IMR-90 (cell line): ENCODE measurements around the gene ACOT7. TPM values are rescaled to one million over a fixed set of nuclear protein-coding genes. Genes with fewer than 3 reads are reported as not detected.

Source experiments
- ATAC-seq: fragments of 200-7000 bp; cut with Tn5 transposase; 2 replicates; pipeline ENCODE4 v1.9.1; 2020; ENCODE audit warnings: low read depth, mild to moderate bottlenecking, moderate library complexity
- BruUV-seq: library from RNA; stranded (reverse); fragments of 400-500 nt; replicated peaks from 2 replicates; lab custom pipeline; 2021; lab: Mats Ljungman, UMichigan
- CTCF ChIA-PET: fragments of 300-600 bp; formaldehyde crosslinking; extraction: SDS; loops from one replicate; lab custom pipeline; 2021; ENCODE audit warnings: antibody characterized with exemption; lab: Yijun Ruan, JAX
- POLR2A ChIA-PET: fragments of 300-600 bp; sonication (Branson Sonifier 250); formaldehyde crosslinking; loops from one replicate; lab custom pipeline; 2022; ENCODE audit warnings: antibody characterized with exemption; ENCODE audit not compliant: unreplicated experiment; lab: Charles Lee
- DNase-seq: peaks from one replicate; pipeline ENCODE4 v3.0.0; 2013
- H2AFZ ChIP-seq: replicated peaks from 2 replicates; pipeline ENCODE3; 2013; ENCODE audit warnings: low read length, mild to moderate bottlenecking; ENCODE audit not compliant: poor library complexity
- H2AK5ac ChIP-seq: 2 replicates; pipeline ENCODE4 v1.6.1; 2013; ENCODE audit warnings: low read depth, low read length, inconsistent platforms
- H2AK9ac ChIP-seq: replicated peaks from 2 replicates; pipeline ENCODE3; 2013; ENCODE audit warnings: mild to moderate bottlenecking, low read depth, low read length, moderate library complexity; ENCODE audit not compliant: poor library complexity
- H2BK120ac ChIP-seq: 2 replicates; pipeline ENCODE4 v1.6.1; 2013; ENCODE audit warnings: low read depth, low read length, inconsistent platforms
- H2BK15ac ChIP-seq: 3 replicates; pipeline ENCODE4 v1.6.1; 2013; ENCODE audit warnings: low read depth, low read length, inconsistent platforms
- H2BK20ac ChIP-seq: 2 replicates; pipeline ENCODE4 v1.6.1; 2013; ENCODE audit warnings: low read depth, mild to moderate bottlenecking, inconsistent platforms, low read length, moderate library complexity
- H2BK5ac ChIP-seq: 2 replicates; pipeline ENCODE4 v1.6.1; 2013; ENCODE audit warnings: mild to moderate bottlenecking, low read depth, low read length, inconsistent platforms; ENCODE audit not compliant: poor library complexity, severe bottlenecking
- H3K14ac ChIP-seq: replicated peaks from 2 replicates; pipeline ENCODE4 v1.6.1; 2013; ENCODE audit warnings: low read depth, low read length, inconsistent platforms
- H3K18ac ChIP-seq: 2 replicates; pipeline ENCODE4 v1.6.1; 2013; ENCODE audit warnings: low read depth, low read length, control low read depth
- H3K23ac ChIP-seq: 2 replicates; pipeline ENCODE4 v1.6.1; 2013; ENCODE audit warnings: low read depth, low read length, inconsistent platforms
- H3K27ac ChIP-seq: 2 replicates; pipeline ENCODE4 v1.5.1; 2013; ENCODE audit warnings: mild to moderate bottlenecking, control low read depth, low read length; ENCODE audit not compliant: insufficient read depth
- H3K27me3 ChIP-seq: 2 replicates; pipeline ENCODE4 v1.6.1; 2013; ENCODE audit warnings: low read length; ENCODE audit not compliant: control insufficient read depth, insufficient read depth
- H3K36me3 ChIP-seq: 2 replicates; pipeline ENCODE4 v1.6.1; 2013; ENCODE audit warnings: low read length, mixed read lengths; ENCODE audit not compliant: control insufficient read depth, insufficient read depth
- H3K4ac ChIP-seq: 2 replicates; pipeline ENCODE4 v1.6.1; 2013; ENCODE audit warnings: low read depth, low read length, inconsistent platforms
- H3K4me1 ChIP-seq: 2 replicates; pipeline ENCODE4 v1.6.1; 2013; ENCODE audit warnings: low read length, mixed read lengths; ENCODE audit not compliant: control insufficient read depth, insufficient read depth
- H3K4me2 ChIP-seq: 2 replicates; pipeline ENCODE4 v1.6.1; 2013; ENCODE audit warnings: low read depth, mild to moderate bottlenecking, control low read depth, low read length, moderate library complexity
- H3K4me3 ChIP-seq: 2 replicates; pipeline ENCODE4 v1.5.1; 2013; ENCODE audit warnings: low read depth, mild to moderate bottlenecking, control low read depth, low read length, moderate library complexity; ENCODE audit not compliant: insufficient read depth
- H3K56ac ChIP-seq: 2 replicates; pipeline ENCODE4 v1.6.1; 2013; ENCODE audit warnings: low read length, inconsistent platforms; ENCODE audit not compliant: insufficient read depth; ENCODE audit errors: extremely low read depth
- H3K79me1 ChIP-seq, 2 experiments: 2 replicates each; pipeline ENCODE4 v1.6.1; 2013; ENCODE audit warnings: low read length in 2 of 2, inconsistent platforms in 1 of 2, low read depth in 1 of 2
- H3K9ac ChIP-seq: 2 replicates; pipeline ENCODE4 v1.6.1; 2013; ENCODE audit warnings: low read depth, low read length, control low read depth
- H3K9me1 ChIP-seq: 2 replicates; pipeline ENCODE4 v1.6.1; 2013; ENCODE audit warnings: low read length, inconsistent platforms; ENCODE audit not compliant: insufficient read depth
- H3K9me3 ChIP-seq: 2 replicates; pipeline ENCODE4 v1.6.1; 2013; ENCODE audit warnings: low read length; ENCODE audit not compliant: control insufficient read depth, insufficient read depth
- H4K20me1 ChIP-seq: 2 replicates; pipeline ENCODE4 v1.6.1; 2013; ENCODE audit warnings: low read length, inconsistent platforms; ENCODE audit not compliant: insufficient read depth
- H4K5ac ChIP-seq: 2 replicates; pipeline ENCODE4 v1.6.1; 2013; ENCODE audit warnings: mild to moderate bottlenecking, low read depth, low read length, control low read depth
- H4K8ac ChIP-seq, 2 experiments: 2 replicates each; pipeline ENCODE4 v1.6.1; 2013; ENCODE audit warnings: low read depth in 2 of 2, low read length in 2 of 2, control low read depth in 1 of 2, inconsistent platforms in 1 of 2
- H4K91ac ChIP-seq: 2 replicates; pipeline ENCODE4 v1.6.1; 2013; ENCODE audit warnings: low read depth, low read length, inconsistent platforms; ENCODE audit not compliant: insufficient read depth
- BHLHE40 ChIP-seq: fragments of 150-350 bp; IDR thresholded peaks from 2 replicates; pipeline ENCODE4 v1.6.1; 2016; ENCODE audit warnings: mild to moderate bottlenecking, low read depth, low read length
- CHD1 ChIP-seq: IDR thresholded peaks from 2 replicates; pipeline ENCODE4 v1.6.1; 2012; ENCODE audit warnings: low read depth, low read length, improper control_type of control experiment
- FOS ChIP-seq: fragments of 150-350 bp; IDR thresholded peaks from 2 replicates; pipeline ENCODE4 v1.6.1; 2016; ENCODE audit warnings: low read depth, low read length
- MAFK ChIP-seq: IDR thresholded peaks from 2 replicates; pipeline ENCODE4 v1.6.1; 2012; ENCODE audit warnings: low read depth, low read length, improper control_type of control experiment
- MAZ ChIP-seq: IDR thresholded peaks from 2 replicates; pipeline ENCODE4 v1.6.1; 2012; ENCODE audit warnings: low read depth, mild to moderate bottlenecking, low read length, improper control_type of control experiment, moderate library complexity, borderline replicate concordance
- MXI1 ChIP-seq: IDR thresholded peaks from 2 replicates; pipeline ENCODE4 v1.6.1; 2012; ENCODE audit warnings: low read depth, mild to moderate bottlenecking, low read length, moderate library complexity, borderline replicate concordance
- NFE2L2 ChIP-seq: fragments of 150-350 bp; IDR thresholded peaks from 2 replicates; pipeline ENCODE4 v1.6.1; 2016; ENCODE audit warnings: low read depth, mild to moderate bottlenecking, low read length
- POLR2A ChIP-seq: IDR thresholded peaks from 2 replicates; pipeline ENCODE4 v1.6.1; 2012; ENCODE audit warnings: mild to moderate bottlenecking, low read depth, low read length
- RCOR1 ChIP-seq: IDR thresholded peaks from 2 replicates; pipeline ENCODE4 v1.6.1; 2012; ENCODE audit warnings: mild to moderate bottlenecking, low read length, improper control_type of control experiment; ENCODE audit not compliant: insufficient replicate concordance
- RFX5 ChIP-seq: IDR thresholded peaks from 2 replicates; pipeline ENCODE4 v1.8.0; 2012; ENCODE audit warnings: low read depth, mild to moderate bottlenecking, low read length, moderate library complexity
- SMC3 ChIP-seq: fragments of 150-350 bp; IDR thresholded peaks from 2 replicates; pipeline ENCODE4 v1.6.1; 2016; ENCODE audit warnings: low read depth, mild to moderate bottlenecking, antibody characterized with exemption, low read length, moderate library complexity
- USF2 ChIP-seq: fragments of 150-350 bp; IDR thresholded peaks from 2 replicates; pipeline ENCODE4 v1.6.1; 2017; ENCODE audit warnings: mild to moderate bottlenecking, antibody characterized with exemption, low read length, low read depth
- WGBS, 2 experiments: methylation state at CpG; one replicate each; pipeline versions ENCODE4 v1.1.5 to v1.1.7; 2013; ENCODE audit warnings: missing lambda C conversion rate in 2 of 2; ENCODE audit not compliant: insufficient read length in 1 of 2; ENCODE audit errors: extremely low coverage in 2 of 2; 5-methylcytosine and 5-hydroxymethylcytosine counted together
- dilution Hi-C: fragments of 300-500 bp; cut with HindIII; formaldehyde crosslinking; loops from one replicate; pipeline ENCODE4 v1.14.3; 2018; ENCODE audit warnings: low sequenced_read_pairs; ENCODE audit not compliant: unreplicated experiment
- in situ Hi-C: fragments of 300-500 bp; cut with MboI; formaldehyde crosslinking; loops from 3 replicates; pipeline ENCODE4 v1.14.3; 2019; ENCODE audit warnings: low sequenced_read_pairs, inconsistent platforms, mixed read lengths
- intact Hi-C: fragments of 100-400 bp; cut with micrococcal nuclease; formaldehyde crosslinking; loops from 2 replicates; pipeline ENCODE4 v1.10.0; 2022
- polyA plus RNA-seq, 3 experiments: library from polyadenylated mRNA; depleted of rRNA; stranded (reverse); fragments of >200 nt; gene quantifications; 2 replicates each; pipeline ENCODE4 v1.2.3, GENCODE V29; 2012; ENCODE audit warnings: low replicate concordance in 1 of 3
- total RNA-seq: library from RNA; depleted of rRNA; stranded (reverse); fragments of >200 nt; gene quantifications from 2 replicates; pipeline ENCODE4 v1.2.3, GENCODE V29; 2012
- TF ChIP-seq, protein P1 (sequence below): conservative IDR thresholded peaks from 2 replicates; pipeline ENCODE4 v1.5.1; 2012; ENCODE audit warnings: mild to moderate bottlenecking, low read depth, low read length, improper control_type of control experiment
- TF ChIP-seq, protein P2 (sequence below): fragments of 150-350 bp; IDR thresholded peaks from 2 replicates; pipeline ENCODE4 v1.6.1; 2016; ENCODE audit warnings: low read depth, mild to moderate bottlenecking, low read length, moderate library complexity, borderline replicate concordance

Gene ACOT7
- total and polyA plus RNA-seq, 2 of the 4 experiments (the other 2 are of a cell fraction), result 51.6 to 242 TPM

DNA sequence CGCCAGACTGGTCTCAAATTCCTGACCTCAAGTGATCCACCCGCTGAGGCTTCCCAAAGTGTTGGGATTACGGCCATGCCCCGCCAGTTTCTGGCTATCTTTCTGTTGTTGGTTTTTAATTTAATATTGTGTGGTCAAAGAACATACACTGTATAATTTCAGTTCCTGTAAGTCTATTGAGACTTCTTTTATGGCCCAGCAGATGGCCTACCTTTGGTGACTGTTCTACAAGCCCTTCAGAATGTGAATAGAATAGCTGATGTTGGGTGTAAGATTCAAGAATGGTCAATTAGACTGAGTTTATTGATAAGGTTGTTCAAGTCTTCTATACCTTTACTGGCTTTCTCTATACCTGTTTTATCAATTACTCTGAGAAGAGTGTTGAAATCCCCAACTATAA lies 15.5 kb upstream of the ACOT7 start:
- Histone ChIP-seq H3K79me1 (no peaks in the 10 kb centered on the region), H2BK5ac (no peak overlapping the region), H3K23ac (no peak overlapping the region), H3K36me3 (no peaks in the 10 kb centered on the region), H4K5ac (no peak overlapping the region), H3K56ac (no peak overlapping the region), H3K4me2 (no peak overlapping the region), H2AFZ (no peak overlapping the region), H3K18ac (no peak overlapping the region), H3K4me3 (no peak overlapping the region), H2AK5ac (no peak overlapping the region), H3K9ac (no peak overlapping the region), H2BK20ac (no peak overlapping the region), H3K27ac (no peak overlapping the region), H3K9me3 (no peaks in the 10 kb centered on the region), H4K20me1 (no peaks in the 10 kb centered on the region; the same call in 1 of the 2 replicates), H2AK9ac (no peak overlapping the region), H3K4ac (no peak overlapping the region), H4K91ac (no peak overlapping the region), H2BK15ac (no peak overlapping the region), H2BK120ac (no peak overlapping the region), H4K8ac (no peak overlapping the region), H3K14ac (no peak overlapping the region), H3K4me1 (no peaks in the 10 kb centered on the region), H3K9me1 (peaks cover 3% of the 10 kb centered on the region; the same call in 1 of the 2 replicates), H3K27me3 (peaks cover 13% of the 10 kb centered on the region)
- DNase-seq, result no peak
- no CpG with 5 or more reads among the region's 4 CpGs for WGBS, 2 experiments
- ATAC-seq, result no peak
- ChIA-PET CTCF (interaction anchor here (1.4 kb wide), 1 partner anchor 163 kb away, joined by 3 read pairs; no protein-coding TSS in a partner anchor), POLR2A (no interaction called here)
- in situ Hi-C loops (loop anchor here (10.0 kb wide), 1 partner anchor 154 kb away; no protein-coding TSS in a partner anchor), dilution Hi-C loops (no loop called here), intact Hi-C loops (no loop called here)
- BruUV-seq, result no TSS peak
- TF ChIP-seq RFX5, result no peak
- TF ChIP-seq USF2, result no peak
- no peak for TF ChIP-seq MXI1
- no peak for TF ChIP-seq POLR2A
- TF ChIP-seq, protein P1, sequence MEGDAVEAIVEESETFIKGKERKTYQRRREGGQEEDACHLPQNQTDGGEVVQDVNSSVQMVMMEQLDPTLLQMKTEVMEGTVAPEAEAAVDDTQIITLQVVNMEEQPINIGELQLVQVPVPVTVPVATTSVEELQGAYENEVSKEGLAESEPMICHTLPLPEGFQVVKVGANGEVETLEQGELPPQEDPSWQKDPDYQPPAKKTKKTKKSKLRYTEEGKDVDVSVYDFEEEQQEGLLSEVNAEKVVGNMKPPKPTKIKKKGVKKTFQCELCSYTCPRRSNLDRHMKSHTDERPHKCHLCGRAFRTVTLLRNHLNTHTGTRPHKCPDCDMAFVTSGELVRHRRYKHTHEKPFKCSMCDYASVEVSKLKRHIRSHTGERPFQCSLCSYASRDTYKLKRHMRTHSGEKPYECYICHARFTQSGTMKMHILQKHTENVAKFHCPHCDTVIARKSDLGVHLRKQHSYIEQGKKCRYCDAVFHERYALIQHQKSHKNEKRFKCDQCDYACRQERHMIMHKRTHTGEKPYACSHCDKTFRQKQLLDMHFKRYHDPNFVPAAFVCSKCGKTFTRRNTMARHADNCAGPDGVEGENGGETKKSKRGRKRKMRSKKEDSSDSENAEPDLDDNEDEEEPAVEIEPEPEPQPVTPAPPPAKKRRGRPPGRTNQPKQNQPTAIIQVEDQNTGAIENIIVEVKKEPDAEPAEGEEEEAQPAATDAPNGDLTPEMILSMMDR, result no peak
- no peak for TF ChIP-seq RCOR1
- TF ChIP-seq SMC3, result no peak
- TF ChIP-seq FOS, result no peak
- no peak for TF ChIP-seq MAZ
- no peak for TF ChIP-seq MAFK
- no peak for TF ChIP-seq BHLHE40
- no peak for TF ChIP-seq CHD1
- TF ChIP-seq, protein P2, sequence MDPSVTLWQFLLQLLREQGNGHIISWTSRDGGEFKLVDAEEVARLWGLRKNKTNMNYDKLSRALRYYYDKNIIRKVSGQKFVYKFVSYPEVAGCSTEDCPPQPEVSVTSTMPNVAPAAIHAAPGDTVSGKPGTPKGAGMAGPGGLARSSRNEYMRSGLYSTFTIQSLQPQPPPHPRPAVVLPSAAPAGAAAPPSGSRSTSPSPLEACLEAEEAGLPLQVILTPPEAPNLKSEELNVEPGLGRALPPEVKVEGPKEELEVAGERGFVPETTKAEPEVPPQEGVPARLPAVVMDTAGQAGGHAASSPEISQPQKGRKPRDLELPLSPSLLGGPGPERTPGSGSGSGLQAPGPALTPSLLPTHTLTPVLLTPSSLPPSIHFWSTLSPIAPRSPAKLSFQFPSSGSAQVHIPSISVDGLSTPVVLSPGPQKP, result no peak
- TF ChIP-seq NFE2L2, result no peak
